Fibroblast of the conjunctiva (primary cell): ENCODE measurements around the gene ACE.

Experiments used
- DNase-seq: peaks from one replicate; pipeline ENCODE4 v3.0.0-alpha.2; 2010; ENCODE audit warnings: low read depth

Gene ACE

DNA sequence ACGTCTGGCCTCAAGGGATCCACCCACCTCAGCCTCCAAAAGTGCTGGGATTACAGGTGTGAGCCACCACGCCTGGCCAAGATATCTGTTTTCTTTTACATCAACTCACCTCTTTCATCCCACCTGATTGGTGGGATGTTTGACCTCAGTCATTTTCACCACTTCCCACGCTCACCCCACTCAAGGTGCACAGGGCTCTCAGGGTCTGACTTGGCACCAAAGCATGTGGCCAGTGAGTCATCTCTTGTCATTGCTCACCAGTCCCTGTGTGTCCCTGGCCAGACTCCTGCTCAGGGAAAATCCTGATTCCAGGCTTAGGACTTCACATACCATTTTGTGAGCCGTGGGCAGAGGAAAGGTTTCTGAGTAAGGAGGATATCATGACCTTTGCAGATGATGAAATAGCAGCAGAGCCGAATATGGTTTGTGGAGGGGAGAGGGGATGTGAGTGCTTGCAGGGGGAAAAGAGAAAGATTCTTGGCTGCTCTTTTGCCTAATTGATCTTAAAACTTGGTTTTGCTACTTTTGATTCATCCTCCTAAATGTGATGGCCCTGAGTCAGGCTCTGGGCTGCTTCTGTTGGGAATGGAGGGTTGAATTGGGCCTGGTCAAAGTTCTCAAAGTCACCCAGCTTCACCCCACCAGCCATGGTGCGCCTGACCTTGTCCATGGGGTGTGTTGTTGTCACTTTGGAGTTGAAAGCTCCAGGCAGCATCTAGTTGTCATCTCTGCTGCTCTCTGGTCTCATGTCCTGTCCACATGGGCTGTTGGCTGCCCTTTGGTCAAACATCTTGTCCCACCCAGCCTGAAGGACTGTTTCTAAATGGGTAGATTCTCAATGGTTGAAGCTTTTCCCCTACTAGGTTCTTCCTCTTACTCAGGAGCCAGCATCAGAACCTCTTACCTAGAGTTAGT lies 40.3 kb downstream of the ACE start:
- no peak for DNase-seq

DNA sequence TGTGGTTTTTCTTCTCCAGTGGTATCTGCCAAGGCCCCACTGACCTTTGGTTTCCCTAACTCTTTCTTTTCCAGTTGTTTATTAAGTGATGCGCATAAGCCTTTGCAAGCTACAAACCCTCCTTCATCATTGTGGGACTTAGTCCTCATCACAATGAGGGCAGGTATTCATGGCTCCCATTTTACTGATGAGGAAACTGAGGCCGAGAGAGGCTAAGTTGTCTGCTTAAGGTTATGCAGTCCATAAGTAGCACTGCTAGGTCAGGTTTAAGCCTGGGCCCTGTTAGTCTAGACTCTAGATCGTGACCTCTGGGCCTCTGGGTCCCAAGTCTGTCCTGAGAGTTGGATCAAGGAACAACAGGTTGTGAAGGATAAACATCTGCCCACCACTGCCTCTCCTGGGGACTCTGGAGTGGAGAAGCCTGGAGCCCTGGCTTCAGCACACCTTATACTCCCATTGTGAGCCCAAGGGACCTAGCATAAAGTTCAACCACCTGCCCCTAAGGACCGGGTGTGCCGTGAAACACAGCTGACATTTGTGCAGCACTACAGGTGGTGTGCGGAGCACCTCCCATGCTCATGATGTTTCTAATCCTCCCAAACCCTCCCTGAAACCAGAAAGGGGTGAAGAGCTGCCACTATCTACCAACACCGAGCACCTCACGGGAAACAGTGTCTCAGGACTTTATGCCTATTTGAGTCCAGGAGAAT lies 41.1 kb downstream of the ACE start:
- DNase-seq = no peak

DNA sequence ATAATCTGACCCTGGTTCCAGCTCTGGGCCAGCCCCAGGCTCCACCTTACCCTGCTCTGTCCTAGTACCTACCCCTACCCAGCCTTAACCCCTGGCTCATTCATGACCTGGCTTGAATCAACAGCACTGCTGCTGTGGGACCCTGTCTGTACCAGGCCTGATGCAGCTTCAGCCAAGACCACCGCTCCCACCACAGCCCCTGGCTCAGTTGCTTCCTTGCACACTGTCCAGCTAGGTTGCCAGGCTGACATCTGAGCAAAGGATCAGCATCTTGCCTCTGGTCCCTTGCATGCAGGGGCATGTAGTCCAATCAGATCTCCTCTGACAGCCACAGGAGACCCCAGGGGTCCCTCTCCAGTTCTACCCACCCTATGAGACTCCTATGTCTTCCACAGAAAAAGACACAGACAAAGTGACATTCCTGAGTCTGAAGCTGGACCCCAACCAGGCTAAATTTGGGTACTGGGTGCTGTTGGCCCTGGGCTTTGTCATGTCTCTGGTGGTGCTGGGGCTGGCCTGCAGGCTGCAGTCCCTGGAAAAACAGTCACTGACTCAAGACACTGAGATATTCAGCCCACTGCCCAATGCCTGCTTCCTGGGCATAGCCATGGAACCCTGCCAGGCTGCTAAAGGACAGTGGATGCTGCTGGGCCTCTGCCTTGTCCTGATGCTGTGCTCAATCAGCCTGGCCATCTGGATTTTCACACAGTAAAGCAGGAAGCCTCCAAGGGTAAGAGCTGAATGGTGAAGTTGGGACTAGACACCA lies 42.4 kb downstream of the ACE start:
- no peak for DNase-seq

DNA sequence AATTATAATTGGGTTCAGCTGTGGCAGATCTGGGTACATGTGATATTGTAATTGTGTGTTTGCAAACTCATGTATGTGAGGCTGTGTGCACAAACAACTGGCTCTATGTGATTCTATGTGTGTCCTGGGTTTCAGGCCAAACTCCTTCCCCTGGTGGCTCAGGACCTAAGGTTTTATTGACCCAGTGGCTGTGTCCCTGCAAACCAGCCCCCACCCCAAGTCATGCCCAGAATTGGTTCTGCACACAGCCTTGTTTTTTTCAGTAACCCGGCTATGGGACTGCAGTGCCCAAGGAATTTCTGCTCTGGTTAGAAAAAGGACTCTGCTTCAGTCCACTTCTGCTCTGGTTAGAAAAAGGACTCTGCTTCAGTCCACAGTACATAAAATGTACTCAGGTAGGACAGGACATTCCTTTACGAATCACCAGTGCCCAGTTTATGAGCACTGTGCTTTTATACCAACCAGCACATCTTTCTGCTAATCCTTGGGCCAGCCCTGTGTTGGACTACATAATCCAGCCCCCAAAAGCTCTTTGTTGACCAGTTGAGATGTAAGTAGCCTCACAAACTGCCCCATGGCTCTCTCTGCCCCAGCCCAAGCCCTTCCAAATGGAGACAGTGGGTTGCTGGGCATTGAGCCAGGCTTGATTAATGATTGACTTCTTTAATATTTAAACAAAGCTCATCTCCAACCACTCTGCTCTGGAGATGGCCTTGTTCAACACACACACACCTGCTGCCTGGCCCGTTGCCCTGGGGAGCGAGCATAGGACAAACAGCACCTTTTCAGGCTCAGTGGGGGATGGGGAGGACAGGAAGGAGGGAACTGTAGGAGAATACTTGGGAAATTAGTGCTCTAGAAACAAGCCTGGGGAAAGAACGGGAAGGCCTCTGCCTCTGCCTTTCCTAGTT lies 43.4 kb downstream of the ACE start:
- no peak for DNase-seq

DNA sequence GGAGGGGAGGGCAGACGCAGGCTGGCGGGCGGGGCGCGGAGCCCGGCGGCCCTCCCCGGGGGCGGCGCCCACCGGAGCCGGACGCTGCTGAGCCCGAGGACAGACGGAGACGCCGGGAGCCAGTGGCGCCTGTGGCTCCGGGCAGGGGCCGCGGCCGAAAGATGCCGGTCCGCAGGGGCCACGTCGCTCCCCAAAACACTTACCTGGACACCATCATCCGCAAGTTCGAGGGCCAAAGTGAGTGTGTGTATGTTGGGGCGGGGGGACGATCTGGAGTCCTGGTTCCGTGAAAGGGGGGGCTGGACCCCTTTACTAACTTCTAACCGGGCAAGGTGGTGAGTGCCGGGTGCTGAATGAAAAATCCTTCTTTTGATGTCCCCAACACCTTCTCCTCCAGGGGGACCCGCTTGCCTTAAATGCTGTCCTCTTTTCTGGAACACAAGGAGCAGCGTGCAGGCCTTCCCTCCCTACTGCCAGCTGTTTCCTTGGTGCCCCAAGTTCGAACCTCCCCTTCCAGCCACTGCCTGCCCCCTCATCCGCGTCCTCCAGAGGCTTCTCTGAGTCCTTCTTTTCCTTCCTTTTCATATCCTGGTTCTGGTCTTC lies 46.5 kb downstream of the ACE start, which contains the start of gene KCNH6:
TSS of gene KCNH6 (plus strand) at position 106 of the 603 bp plus-strand sequence. CDS start at position 162, 56 bp downstream.
- DNase-seq = no peak

DNA sequence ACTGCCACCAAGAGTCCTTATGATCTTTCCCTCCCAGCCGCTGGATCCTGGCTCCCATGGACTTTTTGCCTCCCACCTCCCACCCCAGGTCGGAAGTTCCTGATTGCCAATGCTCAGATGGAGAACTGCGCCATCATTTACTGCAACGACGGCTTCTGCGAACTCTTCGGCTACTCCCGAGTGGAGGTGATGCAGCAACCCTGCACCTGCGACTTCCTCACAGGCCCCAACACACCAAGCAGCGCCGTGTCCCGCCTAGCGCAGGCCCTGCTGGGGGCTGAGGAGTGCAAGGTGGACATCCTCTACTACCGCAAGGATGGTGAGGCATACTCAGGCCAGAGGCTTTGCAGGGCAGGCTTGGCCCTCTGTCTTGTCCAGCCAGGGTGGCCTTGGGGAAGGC lies 47.2 kb downstream of the ACE start:
- DNase-seq = no peak

DNA sequence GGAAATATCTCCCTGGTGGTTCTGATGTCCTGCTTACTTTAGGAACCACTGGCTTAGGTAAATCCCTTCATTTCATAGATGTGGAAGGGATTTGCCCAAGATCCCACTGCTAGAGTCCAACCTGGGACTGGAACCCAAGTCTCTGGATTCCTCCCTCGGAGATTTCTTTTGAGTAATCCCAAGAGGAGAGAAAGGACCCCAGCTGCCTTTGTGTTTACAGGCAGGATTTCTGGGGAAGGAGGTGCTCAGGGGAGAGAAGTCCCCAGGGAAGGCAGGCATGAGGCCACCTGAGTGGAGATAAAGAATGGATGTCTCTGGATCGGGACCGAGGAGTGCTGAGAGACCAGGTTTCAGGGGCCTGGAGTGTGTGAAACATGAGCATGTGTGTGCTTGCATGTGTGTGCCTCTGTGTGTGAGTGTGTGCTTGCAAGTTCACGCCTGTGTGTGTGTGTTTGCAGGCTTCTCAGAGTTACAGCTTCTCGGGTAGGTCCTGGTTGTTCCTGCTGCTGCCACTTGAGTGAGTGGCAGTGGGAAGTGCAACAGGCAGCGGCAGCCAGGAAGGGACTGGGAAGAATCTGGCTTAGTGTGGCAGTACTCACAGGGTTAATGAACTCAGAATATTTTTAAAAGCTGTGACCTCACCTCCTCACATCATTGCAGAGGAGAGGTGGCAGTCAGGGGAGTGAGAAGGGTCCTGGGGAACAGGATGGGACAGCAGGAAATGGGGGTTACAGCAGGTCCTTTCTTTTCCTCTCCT lies 48.5 kb downstream of the ACE start:
- no peak for DNase-seq

DNA sequence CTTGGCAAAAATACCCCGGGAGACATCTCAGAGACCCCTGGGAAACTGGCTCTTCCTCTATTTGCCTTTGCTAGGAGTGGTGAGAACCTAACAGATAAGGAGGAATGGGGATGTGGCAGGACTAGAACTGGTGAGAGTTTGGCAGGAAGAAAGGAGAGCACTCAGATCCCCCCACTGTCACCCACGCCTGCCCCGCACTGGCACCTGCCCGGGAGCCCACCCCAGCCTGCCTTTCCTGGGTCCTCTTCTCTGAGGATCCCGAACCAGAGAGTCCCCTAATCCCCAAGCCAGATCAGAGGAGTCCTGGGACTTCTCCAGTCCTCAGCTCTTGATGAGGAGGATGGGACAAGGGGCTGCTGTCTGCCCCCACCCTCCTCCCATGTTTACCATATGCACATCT lies 50.0 kb downstream of the ACE start:
- no peak for DNase-seq

DNA sequence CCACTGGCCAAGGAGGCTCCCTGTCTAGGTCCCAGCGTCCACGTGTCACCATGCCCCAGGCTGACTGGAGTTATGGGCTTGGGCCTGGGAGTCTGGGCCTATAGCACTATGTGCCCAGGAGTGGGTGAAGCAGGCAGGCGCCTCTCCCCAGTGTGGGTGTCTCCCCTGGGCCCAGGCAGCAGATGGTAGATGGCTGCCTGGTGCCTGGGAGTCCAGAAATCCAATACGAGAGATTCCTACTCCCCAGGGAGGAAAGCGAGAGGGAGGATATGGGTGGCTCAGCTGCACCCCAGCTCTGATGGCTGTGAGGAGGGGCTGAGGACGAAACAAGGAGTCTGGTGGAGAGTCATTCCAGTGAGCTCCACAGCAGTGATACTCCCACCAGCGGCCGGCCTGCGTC lies 51.3 kb downstream of the ACE start:
- DNase-seq = no peak

DNA sequence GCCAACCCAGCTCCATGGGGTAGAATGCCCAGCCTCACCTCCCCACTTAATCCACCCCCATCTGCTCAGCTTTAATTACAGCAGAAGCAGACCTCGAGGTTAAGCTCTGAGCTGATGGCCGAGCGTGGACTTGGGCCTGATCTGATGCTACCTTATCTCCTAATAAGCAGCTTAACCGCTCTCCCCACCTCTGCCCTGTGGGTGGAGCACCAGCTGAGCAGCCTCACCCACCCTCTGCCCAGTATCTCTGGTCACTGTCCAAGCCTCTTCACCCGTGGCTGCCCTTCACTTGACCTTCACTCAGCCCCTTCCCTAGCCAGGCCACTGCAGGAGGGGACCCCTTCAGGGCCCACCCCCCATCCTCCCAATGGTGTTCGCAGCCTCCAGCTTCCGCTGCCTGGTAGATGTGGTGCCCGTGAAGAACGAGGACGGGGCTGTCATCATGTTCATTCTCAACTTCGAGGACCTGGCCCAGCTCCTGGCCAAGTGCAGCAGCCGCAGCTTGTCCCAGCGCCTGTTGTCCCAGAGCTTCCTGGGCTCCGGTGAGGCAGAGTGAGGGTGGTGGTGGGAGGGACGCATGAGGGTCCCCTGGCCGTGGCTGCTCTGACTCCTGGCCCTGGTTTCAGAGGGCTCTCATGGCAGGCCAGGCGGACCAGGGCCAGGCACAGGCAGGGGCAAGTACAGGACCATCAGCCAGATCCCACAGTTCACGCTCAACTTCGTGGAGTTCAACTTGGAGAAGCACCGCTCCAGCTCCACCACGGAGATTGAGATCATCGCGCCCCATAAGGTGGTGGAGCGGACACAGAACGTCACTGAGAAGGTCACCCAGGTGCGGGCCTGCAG lies 53.1 kb downstream of the ACE start:
- DNase-seq = no peak

DNA sequence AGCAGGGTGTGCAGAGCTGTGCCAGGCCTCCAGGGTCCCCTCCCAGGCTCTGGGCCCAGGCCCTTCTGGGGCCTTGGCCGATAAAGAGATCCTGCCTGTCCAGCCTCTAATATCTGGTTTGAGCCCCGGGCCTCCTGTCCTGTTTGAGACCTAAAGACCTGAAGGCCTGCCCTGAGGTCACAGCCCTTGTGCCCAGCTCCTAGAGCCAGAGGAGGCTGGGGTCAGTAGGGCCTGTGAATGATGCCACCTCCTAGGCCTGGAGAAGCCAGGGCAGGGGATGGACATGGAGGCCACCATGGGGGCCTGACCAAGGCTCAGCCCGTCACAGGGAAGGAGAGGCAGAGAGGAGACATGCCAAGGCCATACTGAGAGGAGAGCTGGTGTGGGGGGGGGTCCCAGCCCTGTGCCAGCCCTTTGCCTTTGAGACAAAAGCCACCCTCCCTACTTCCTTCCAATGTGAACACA lies 53.7 kb downstream of the ACE start:
- DNase-seq = no peak

DNA sequence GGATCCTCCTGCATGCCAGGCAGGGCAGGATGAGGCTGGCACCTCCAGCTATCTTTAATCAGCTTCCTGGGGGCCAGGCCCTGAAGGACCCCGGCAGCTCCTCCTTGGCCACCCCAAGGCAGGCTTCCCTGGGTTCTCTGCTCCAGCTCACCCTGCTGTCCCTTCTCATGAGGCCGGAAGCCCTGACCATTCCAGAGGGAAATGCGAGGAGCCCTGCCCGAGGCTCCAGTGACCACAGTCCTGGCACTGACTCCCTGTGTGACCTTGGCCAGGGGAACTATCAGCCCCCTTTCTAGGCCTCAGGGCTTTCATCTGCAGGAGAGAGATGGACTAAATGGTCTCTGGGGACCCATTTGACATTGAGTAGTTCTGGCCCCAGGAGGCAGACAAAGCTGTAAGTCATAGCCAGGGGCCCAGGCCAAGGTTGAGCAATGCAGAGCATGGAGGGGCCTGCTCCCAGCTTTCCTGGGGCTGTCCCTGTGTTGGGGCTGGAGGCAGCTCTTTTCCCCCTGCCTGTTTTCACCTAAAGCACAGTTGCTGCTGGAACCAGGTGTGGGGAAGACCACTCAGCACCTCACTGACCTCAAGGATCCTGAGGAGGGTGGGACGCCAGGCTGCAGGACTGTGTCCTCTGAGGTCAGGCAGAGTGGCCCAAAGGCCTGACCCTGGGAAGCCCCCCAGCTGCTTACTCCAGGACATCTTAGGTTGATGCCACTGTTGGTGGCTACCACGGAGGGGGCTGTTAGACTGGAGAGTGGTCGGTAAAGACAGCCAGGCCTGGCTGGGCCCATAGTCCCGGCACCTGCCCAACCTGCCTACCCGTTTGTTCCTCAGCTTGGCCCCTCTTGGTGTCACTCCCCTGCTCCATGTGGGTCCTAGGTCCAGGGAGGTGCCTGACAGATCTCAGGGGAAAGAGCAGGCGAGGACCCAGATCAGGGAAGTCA lies 54.4 kb downstream of the ACE start:
- no peak for DNase-seq

DNA sequence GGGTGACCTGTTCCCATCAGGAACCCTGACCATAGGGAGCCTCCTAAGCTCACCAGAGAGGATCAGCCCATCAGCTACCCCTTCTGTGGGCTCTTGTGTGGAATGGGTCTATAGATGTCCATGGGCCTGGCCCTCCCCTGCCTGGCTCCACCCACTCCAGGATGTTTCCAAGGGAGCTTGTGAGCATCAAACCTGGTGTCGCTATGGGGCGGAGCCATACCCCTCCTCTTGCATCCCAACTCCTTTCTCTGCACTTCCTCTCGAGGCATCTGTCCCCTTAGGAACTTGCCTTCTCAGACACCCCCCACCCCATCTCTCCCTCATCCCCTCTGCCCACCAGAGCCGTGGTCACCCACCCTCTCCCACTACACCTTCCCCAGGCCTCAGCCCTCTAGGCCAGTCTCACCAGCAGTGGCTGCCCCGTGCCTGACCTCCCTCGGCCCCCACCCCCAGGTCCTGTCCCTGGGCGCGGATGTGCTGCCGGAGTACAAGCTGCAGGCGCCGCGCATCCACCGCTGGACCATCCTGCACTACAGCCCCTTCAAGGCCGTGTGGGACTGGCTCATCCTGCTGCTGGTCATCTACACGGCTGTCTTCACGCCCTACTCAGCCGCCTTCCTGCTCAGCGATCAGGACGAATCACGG lies 56.7 kb downstream of the ACE start:
- no peak for DNase-seq

DNA sequence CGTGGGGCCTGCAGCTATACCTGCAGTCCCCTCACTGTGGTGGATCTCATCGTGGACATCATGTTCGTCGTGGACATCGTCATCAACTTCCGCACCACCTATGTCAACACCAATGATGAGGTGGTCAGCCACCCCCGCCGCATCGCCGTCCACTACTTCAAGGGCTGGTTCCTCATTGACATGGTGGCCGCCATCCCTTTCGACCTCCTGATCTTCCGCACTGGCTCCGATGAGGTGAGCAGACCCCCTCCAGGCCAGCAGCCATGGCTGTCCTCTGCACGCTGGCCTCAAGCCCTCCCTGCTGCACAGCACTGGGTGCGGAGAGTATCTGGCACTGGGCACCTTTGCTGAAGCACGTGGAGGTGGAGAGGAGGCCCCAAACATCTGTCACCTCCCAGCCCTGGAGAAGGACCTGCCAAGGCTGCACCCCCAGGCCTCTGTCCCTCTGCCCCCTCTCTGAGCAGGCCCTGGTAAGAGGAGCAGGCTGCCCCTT lies 57.3 kb downstream of the ACE start:
- DNase-seq = no peak

DNA sequence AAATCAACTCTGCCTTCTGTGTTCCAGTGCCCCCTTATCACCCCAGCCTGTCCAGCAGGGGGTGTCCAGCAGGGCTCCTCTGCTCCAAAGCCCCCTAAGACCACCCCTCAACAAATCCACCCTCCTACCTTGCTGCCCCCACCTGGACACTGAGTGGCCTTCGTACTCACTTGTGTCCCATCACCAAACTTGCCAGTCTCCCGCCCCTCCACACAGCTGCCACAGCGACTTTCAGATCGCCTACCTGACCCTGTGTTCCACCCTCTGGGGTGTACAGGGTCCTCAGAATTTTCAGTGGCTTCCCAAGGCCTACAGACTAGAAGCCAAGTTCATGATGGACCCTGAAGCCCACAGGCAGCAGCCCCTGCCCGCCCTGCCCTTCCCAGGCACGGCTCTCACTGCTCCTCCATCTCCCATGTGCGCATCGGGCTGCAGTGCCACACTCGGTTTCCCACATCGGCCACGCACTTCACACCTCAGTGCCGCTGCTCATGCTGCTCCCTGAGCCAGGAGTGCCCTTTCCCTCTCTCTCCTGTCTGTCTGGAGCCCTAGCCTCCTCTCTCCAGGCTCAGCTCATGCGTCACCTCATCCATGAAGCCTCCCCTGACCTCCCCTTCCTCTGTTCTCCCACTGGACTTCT lies 58.1 kb downstream of the ACE start:
- no peak for DNase-seq

DNA sequence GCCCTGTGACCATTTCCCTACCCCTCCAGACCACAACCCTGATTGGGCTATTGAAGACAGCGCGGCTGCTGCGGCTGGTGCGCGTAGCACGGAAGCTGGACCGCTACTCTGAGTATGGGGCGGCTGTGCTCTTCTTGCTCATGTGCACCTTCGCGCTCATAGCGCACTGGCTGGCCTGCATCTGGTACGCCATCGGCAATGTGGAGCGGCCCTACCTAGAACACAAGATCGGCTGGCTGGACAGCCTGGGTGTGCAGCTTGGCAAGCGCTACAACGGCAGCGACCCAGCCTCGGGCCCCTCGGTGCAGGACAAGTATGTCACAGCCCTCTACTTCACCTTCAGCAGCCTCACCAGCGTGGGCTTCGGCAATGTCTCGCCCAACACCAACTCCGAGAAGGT lies 58.8 kb downstream of the ACE start:
- DNase-seq = no peak

DNA sequence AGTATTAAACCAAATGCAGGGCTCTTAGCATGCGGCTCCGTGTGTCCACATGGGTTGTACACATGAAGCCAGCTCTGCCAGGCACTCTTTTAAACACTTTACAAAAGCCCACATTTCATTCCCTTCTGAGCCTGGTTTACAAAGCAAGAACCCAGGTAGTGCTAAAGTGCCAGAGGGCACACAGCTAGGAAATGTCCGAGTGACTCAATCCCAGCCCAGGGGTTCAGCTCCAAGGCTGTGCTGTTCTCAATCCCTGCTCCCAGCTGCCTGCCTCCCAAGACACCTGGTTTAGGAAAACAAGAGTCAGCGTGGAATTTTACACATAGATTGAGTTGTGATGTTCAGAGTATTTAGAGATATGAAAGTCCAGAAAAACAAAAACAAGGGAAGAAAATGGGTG lies 60.1 kb downstream of the ACE start:
- DNase-seq = no peak
